Cortex of kidney (tissue), 1 donor: ENCODE results near the gene GOLGA1.
"Not testable (repeated sequence)": the region's sequence is repeated elsewhere in the genome, so short reads cannot be mapped to it uniquely, and the experiment has no call there.

Experiments used
- DNase-seq: peaks from one replicate; lab custom pipeline; 2025; lab: John Stamatoyannopoulos, UW

GOLGA1 gene

DNA sequence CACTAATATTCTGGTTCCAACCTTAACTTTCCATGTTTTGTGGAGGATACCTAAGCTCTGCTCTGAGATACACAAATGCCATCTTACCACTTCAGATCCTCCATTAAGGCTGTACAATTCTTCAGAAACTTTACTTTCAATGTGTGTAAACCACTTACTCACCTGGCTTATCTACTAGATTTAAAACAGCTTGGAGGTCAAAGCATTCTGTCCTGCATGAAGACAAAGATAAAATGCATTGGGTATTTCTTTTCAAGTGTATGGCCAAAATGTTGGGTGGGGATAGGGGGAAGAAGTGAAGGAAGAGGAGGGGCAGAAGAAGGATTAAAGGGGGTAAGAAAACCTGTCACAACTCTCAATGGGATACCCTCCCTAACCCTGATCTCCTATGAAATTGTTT is 939 bp downstream of the GOLGA1 start:
- DNase-seq, result no peak

DNA sequence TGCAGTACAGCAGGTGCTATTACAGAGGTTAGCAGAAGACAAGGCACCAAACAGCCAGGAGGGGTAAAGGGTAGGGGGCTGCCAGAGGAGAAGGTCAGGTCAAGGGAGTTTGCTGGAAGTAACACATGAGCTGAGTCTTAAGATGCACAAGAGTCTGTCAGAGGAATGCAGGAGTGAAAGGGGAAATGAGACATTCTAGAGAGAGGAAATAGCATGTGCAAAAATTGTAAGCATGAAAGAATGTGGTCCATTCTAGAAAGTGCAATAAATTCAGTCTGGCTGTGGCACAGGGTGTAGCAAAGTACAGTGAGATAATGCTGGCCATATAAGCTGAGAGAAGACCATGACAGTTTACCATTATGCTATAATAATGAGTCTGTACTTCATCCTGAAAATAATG is 6.6 kb downstream of the GOLGA1 start:
- DNase-seq, result no peak

DNA sequence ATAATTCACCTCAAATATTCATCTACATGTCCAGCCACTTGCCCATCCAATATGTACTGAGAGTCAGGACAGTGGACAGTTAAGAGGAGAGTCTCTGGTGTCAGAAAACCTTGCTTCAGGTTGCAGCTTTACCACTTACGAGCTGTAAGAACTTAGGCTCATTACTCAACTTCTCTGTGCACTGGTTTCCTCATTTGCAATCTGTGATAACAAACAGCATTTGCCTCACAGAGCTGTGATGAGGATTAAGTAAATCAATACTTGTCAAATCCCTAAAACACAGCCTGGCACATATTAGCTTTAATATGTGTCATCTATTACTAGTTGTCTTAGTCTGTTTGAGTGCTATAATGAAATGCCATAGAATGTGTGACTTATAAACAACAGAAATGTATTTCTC is 8.6 kb downstream of the GOLGA1 start:
- DNase-seq, result no peak

DNA sequence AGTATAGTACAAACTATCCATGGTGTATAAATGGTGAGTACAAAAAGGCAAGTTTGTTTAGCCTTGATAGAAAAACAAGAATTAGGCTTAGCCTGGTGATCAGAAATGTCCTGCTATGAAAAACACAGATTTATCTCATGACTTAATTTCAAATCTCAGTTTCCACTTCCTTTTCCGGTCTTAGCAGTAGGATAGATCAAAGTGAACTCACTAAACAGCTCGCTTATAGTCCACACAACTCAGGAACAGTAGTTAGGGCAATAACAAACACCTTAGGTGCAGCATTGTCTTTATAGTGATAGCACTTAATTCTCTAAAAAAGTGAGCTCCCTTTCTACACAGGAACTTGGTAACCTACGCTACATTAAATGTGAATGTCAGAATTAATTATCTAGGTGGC is 11.4 kb downstream of the GOLGA1 start:
- no peak for DNase-seq

DNA sequence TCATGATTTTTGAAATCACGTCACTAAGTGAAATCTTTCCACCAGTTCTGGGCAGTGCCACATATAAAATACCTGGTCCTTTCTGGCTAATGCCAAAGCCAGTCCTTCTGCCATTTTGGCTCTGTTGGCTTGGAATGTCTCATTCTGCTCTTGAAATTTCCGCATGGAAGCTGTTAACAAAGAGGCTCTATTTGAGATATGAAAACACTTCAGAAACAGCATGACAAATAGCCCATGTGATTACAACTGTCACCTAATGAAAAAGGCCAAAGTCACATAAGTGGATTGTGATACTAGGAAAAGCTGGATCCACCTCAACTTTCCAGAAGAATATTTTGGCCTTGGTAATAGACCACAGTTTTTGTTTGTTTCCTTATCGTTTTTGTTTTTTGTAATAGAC is 12.8 kb downstream of the GOLGA1 start:
- no peak for DNase-seq

DNA sequence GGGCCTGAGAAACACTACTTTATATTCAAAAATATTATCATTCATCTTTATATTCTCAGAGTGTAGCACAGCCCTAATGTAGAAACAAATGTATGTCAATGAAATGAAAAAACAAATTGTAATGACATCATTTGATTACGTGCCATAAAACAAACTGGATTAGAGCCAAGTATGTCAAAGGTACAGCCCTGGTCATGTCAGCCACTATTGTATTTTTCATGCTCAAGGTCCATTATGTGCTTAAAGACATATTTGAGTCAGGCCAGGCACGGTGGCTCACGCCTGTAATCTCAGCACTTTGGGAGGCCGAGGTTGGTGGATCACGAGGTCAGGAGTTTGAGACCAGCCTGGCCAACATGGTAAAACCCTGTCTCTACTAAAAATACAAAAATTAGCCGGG is 20.5 kb downstream of the GOLGA1 start:
- not testable (repeated sequence) for DNase-seq

DNA sequence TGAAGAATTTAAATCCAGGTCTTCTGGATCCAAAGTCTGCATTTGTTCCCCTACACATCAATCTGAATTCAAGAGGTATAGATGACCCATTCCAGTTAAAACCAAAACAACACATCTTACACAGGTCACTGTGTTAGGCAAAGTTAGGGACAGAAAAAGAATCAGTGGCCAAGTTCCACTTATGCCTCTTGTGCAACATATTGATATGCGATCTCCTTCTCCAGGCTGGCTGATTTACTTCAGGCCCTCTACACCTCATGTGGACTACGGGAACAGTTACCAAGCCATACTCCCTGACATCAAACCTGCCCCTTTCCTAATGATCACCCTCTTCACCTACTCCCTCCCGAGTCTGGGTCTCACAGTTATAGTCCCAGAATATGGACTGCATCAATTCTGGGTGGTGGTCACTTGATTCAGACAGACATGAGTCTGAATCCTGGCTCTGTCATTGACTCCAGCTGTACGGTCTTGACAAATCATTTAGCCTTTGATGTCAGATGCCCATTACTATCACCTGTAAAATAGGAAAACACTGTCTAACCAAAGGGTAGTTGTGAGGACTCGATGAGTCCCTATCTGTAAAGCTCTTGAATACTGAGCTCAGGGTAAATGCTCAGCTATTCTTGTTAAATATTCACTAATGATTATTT is 26.0 kb downstream of the GOLGA1 start:
- DNase-seq, result no peak

DNA sequence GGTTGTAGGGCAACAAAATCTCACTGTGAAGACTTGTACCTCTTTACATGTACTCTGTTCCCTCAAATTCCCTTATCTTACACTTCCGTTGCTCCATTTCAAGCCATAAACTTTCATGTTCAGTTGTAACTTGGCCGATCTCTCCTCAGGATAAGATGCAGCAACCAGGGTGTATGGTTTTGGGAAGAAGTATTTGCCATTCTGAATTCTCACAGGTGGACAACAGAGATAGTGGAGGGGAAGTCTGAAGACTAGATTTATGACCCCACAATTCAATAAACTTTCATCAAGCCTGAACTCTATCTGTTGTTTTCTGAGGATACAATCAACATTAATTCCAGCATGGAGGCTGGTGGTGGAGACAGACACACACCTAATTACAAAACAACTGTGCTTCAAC is 27.5 kb downstream of the GOLGA1 start:
- DNase-seq, result no peak

DNA sequence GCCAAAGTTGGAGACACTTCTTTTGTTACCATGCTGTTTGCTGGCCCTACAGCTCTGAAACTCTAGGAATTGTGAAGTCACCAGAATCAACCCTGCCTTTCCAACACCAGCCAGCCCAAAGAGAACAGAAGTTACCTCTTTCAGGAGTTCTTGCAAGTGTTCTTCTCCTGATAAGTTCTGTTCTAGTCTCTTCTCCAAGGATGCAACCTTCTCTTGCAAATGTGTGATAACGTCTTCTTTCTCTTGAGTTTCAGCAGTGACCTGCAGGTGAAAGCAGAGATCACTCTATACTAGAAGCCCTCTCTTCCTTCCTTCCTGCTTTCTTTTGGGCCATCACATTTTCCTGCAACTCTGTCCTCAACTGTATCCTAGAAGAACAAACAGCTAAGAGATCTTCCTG is 29.1 kb downstream of the GOLGA1 start:
- DNase-seq, result no peak

DNA sequence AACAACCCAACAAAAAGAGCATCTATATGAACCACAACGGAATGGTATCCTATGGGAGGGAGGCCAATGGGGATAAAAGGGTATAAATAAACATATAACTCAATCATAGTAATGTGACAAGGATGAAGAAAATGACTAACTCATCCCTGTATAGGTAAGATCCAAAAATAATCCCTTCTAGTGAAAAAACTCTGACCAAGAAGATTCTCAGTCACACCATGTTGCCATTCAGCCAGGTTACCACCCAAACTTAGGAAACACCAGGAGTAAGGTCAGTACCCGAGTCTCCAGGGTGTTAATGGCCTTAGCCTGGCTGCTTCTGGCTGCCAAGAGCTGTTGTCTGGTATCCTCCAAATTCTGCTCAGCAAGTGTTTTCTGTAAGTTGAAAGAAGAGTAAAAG is 32.8 kb downstream of the GOLGA1 start:
- no peak for DNase-seq

DNA sequence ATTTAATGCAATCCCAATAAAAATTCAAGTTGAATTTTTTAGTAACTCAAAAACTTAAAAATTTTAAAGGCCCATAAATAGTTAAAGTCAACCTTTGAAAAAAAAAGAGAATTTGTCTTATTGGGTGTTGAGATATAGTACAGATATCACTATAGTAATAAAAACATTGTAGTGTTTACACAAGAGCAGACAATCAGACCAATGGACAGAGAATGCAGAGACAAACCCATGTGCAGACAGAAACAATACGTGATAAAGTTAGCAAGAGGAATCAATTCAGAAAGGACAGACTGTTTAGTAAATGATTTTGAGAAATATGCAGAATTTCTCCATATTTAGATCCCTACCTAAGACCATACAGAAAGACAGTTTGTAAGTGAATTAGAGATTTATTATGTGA is 33.9 kb downstream of the GOLGA1 start:
- DNase-seq, result no peak

DNA sequence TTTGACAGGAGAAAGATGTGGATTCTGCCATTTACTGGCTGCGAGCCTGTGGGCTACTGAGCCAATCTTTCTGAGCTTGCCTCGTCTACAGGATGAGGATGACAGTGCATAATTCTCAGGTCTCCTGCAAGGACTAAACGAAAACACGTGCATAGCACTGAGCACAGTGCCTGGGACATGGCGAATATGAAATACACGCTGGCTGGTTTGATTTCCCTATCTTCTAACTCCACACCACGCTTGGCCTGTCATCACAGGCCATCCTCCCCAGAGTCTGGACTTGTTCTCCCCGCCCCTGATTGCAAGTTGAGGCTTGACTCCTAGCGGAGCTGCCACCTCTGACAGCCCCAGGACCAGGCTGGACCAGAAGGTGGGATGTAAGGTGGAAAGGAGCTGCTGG is 41.0 kb downstream of the GOLGA1 start:
- DNase-seq, result no peak

DNA sequence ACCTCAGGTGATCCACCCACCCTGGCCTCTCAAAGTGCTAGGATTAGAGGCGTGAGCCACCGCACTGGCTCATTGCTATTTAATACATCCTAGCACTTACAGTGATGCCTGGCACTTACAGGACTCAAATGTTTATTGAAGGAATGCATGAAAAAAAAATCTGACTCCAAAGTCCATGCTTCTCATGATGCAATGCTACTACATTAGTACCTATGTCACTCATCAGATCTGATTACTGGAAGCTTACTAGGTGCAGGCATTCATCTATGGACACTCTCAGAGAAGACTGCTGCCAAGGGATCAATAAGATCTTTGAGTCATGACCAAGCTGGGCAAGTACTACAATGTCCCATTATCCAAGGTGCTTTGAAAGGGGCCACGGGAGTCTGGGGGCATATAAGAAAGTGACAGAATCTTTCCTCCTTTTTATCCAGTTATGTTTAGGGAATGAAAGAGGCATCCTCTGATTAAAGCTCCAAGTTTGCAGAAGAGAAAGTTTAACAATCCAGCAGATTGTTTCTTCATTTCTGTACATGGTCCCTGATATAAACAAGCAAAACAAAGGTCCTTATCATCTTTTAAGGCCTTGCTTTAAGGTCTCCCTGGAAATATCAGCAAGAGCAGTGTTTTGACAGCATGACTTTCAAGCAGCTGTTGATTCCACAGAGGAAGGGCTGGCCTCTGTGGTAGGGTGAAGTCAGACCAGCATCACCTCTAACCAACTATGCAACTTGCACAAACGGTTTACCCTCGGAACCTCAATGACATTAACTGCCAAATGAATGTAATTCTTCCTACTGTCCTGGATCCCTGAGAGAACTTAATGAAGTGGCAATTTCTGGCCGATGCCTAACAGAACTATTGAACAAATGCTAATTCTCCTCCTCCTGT is 43.1 kb downstream of the GOLGA1 start:
- DNase-seq, result no peak

DNA sequence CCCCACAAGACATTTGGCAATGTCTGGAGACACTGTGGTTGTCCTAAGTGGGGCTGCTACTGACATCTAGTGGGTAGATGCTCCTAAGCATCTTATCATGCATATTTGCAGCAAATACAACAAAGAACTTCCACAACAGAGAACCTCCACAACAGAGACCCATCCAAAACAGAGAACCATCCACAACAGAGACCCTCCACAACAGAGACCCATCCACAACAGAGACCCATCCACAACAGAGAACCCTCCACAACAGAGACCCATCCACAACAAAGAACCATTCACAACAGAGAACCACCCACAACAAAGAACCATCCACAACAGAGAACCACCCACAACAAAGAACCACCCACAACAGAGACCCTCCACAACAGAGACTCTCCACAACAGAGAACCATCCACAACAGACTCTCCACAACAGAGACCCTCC is 46.1 kb downstream of the GOLGA1 start:
- no peak for DNase-seq

DNA sequence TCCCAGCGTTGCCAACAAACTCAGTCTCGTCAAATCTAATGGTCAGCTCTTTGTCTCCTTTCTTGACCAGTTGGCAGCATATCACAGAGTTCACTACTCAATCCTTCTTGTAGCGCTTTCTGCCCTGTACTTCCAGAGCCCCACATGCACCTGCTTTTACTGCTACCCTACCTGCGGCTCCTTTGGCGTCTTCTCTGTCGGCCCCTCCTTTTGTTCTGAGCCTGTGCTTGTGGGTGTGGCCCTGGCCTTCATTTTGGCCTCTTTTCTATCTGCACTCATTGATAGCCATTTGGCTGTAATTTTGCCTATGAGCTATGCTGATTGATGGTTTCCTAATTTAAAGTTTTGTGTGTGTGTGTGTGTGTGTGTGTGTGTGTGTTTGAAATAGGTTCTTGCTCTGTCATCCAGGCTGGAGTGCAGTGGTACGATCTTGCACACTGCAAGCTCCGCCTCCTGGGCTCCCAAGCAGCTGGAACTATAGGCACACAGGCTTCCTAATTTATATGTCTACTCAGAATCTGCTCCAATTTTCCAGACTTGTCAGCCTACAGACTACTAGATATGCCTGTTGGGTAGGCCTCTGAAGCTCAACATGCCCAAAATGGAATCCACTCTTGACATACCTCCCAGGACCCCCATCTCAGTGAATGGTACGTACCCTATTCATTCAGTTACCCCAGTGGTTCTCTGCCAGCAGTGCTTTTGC is 46.7 kb downstream of the GOLGA1 start:
- no peak for DNase-seq

DNA sequence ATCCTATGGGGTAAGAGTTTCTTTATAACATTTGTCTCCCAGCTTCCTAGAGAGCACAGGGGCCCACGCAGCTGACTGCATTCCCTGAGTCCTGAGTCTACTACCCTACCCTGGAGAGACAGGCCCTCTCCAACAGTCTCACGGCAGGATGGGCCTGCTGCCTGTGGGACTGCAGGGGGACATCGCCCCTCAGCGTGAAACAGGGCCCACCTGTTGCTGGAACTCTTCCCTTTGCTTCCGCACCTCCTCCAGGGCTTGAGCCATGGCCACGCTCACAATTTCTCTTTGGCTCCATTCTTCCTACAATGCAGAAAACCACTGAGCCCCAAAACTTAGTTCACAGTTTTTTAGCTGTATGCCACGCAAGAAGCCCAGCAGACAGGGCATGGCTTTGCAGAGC is 50.7 kb downstream of the GOLGA1 start:
- DNase-seq, result no peak

DNA sequence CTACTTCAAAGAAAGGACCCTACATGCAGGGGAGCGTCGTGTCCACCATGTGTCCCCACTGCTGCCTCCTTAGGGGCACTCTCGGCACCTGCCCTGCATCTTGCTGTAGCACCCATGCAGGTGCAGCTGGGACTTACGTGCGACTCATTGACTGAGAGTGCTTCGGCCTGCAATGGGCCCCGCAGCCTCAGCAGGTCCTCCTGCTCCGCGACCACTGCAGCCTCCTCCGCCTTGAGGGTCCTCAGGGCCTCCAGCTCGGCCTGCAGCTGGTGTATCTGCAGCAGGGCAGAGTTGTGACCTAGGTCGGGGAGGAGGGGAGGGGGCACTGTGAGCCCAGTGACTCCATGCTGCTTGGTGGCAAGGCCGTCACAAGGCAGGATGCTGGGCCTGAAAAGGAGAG is 51.9 kb downstream of the GOLGA1 start:
- no peak for DNase-seq

DNA sequence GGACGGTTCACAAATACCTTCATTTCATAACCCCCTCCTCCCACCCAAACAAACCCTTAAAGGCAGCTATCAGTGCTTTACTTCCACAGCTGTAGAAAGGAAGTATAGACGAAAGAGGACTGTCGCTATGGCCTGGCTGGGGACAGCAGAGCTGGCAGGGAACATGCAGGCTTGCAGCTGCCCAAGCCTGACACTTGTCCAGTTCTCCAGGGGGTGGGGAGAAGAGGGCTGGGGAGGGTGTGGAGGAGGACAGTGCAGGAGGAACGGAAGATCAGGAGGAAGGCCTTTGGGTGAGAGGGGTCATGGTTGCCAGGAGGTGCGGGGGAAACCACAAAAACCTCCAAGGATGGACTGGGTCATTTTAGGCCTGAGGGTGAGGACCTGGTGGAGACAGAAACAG is 53.1 kb downstream of the GOLGA1 start:
- no peak for DNase-seq

DNA sequence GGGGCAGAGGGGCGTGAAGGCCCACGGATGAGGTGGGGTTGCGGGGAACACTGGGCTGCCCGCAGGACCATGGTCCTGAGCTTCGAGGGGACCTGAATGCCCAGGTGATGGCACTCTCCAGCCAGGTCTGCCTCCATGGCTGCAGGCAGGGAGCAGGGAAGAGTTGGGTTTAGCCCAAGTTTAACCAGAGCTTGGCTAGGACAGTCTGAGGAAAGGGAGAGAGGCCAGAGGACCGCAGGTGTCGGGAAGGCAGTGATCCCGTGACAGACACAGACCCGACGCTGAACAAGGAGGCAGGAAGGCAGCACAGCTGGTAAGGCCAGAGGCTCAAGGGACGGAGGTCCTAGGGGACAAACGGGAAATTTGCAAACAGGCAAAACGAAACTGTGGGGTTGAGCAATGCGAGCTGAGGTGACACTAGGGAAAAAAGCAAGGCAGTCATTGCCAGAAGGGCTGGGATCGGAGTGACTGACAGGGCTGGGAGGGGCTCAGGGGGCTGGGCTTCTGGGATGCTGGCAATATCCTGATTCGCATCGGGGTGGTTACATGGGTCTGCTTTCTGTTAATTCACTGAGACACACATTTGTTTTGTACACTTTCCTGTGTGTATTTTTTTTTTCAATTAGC is 53.9 kb downstream of the GOLGA1 start:
- DNase-seq, result no peak

DNA sequence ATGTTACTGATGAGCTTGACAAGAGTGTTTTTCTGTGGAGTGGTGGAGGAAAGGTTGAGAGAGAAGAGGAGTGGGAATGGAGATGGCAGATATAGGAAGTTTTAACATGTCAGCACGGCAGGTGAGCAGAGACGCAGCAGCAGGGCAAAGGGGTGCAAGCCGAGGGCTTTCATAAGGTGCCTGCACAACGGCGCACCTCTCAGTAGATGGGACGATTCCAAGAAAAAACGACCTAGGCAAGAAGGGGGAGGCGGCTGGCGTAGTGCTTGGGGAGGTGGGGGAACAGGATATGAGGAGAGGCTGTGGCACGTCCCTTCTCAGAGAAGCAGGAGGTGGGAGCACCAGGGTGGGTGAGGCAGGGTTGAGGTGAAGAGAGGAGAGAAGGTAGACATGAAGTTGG is 54.4 kb downstream of the GOLGA1 start:
- no peak for DNase-seq

DNA sequence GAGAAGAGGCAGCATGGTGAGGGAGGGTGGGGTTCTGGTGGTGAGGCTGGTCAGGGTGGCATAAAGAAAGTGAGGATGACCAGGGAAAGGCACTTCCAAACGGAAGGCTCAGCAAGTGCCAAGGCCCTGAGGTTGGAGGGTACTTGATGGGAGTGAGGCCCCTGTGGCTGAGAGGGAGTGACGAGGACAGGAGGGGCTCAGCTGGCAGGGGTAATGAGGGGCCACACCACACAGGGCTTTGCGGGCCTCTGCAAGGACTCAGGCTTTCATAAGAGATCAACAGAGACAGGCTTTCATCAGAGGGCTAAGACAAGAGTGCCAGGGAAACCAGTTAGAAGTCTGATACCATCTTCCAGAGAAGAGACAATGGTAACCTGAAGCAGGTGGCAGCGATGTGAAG is 55.3 kb downstream of the GOLGA1 start:
- no peak for DNase-seq

DNA sequence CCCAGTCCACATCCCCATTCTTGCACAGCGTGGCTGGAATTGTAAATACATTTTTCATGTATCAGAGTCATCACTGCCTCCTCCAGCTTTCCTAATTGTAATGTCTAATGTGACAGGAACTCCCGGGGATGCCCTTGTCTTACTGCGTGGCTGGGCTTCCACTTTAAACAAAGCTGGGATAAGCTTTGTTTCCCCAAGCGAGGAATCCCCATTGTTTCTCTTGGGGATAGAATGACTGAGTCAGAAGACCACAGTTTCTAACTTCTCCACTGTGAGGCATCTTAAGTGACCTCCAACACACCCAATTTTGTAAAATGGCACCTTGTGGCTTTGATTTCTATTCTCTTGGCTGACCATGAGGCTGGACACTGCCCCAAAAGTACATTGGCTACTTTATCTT is 56.5 kb downstream of the GOLGA1 start:
- DNase-seq, result no peak

DNA sequence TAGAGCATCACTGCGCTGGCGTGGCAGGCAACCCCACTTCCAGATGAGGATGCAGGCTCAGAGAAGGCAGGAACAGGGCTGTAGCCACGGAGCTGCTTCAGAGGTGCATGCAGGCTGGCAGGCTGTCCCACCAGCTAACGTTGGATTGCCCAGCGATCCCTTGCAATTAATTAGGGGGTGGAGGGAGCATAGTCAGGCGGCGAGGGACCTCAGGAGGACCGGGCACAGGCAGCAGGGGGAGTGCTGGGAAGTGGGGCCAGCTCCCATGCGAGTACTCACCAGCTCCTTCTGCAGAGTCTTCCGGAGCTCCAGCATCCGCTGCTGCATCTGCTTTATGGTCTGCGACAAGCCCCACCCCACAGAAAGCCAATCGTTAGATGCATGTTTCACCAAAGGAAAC is 58.7 kb downstream of the GOLGA1 start:
- DNase-seq, result no peak
